HFF-Myc (cell line): Measurements from ENCODE around the gene MTCL1.

Source experiments
- DNase-seq: peaks from one replicate; pipeline ENCODE4 v3.0.0-alpha.2; 2011; ENCODE audit warnings: low read depth; ENCODE audit errors: extremely low read depth
- H3K4me3 ChIP-seq: replicated peaks from 2 replicates; pipeline ENCODE4 v1.5.1; 2011; ENCODE audit warnings: low read depth, mild to moderate bottlenecking, control low read depth, low read length
- CTCF ChIP-seq: IDR thresholded peaks from 2 replicates; pipeline ENCODE4 v1.5.1; 2012; ENCODE audit warnings: mild to moderate bottlenecking, low read depth, low read length, control low read depth; ENCODE audit errors: missing control alignments

The MTCL1 gene

DNA sequence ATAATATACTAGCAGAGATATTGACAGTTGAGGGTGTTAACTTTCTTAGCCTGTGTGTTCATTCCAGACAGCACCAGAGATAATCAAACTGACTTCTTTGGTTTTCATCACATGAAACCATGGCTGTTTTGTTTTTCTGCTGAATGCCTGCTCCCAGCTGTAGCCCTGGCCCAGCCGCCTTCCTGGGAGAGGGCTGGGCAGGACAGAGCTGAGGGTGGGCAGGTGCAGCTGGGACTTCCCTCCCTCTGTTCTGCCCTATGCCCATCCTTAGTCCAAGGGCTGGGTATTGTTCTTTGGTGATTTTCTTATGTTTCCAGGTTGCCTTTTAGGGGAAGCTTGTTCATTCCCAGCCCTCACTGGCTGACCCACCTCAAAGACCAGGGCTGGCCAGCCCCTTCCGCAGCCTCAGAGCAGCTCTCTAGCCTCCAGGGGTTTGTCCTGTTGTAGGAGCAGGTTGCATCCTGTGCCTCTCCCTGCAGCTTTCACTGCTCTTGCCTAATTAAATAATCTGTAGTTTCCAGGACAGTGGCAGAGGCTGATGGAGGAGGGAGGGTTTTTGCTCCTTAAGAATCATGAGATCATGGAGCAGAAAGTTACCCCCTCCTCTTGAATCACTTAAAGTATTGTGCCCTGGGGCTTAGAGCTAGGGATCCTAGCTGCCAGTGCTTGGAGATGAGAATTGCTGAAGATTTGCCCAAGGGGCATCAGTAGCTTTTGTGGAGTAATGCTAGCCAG, 61.4 kb downstream of the MTCL1 start:
- TF ChIP-seq CTCF = no peak
- no peak for DNase-seq
- H3K4me3 ChIP-seq = no peak overlapping the region

DNA sequence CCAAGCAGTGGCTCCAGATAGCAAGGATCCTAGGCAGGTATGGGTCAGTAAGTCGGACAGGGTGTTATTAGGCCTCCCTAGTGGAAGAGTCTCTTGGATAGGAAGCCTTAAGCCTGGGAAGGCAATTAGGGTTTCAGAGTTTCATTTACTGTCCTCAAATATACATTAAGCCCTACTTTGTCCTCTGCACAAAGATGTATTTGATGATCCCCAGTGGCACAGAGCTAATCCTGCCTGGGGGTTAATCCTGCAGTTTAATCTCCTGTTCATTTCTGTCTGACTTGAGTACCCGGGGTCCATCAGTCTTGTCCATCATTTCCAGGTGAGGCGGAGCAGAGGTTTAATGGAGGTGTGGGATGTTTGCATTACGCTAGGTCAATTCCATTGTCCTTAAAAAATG, 62.0 kb downstream of the MTCL1 start:
- H3K4me3 ChIP-seq = no peak overlapping the region
- DNase-seq = no peak
- TF ChIP-seq CTCF = no peak

- no peak overlapping the region for H3K4me3 ChIP-seq
- TF ChIP-seq CTCF = no peak
- no peak for DNase-seq
Observed at GRCh38 chr18:8769509-8770095, 64.2 kb downstream of the MTCL1 start.

DNA sequence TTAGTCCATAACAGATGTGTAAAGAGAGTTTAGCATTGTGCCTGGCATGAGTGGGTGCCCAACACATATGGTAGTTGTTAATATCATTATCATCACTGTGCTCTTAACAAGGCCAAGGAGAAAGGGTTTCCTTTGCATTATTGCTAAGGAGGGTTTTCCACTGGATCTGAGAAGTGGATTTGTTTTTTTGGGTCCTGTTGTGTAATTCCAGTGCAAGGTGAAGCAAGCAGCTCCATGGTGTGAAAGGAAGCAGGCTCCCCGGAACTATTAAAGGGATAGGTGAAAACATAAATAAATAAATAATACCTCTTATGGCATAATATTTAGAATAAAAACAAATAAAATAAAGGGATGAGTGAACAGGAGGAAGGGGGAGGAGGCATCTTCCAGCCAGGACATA, 65.3 kb downstream of the MTCL1 start:
- no peak overlapping the region for H3K4me3 ChIP-seq
- no peak for DNase-seq
- no peak for TF ChIP-seq CTCF

- no peak for TF ChIP-seq CTCF
- DNase-seq = no peak
Observed at GRCh38 chr18:8771930-8772329, 66.6 kb downstream of the MTCL1 start.

GRCh38 chr18:8773980-8774379, 68.6 kb downstream of the MTCL1 start:
- DNase-seq = no peak
- H3K4me3 ChIP-seq = no peak overlapping the region
- TF ChIP-seq CTCF = no peak

More at GRCh38 chr18:8771930-8772329, 66.6 kb downstream of the MTCL1 start:
- H3K4me3 ChIP-seq = no peak overlapping the region
